GM19452 (cell line): ENCODE data around the gene CNTN5.
"Not testable (repeated sequence)": the region's sequence is repeated elsewhere in the genome, so short reads cannot be mapped to it uniquely, and the experiment has no call there.

Source experiments
- ATAC-seq: cut with Tn5 transposase; IDR thresholded peaks from one replicate; pipeline ENCODE4 v1.9.1; 2021; ENCODE audit not compliant: unreplicated experiment

Gene CNTN5

GRCh38 chr11:99708928-99709672 lies 688.4 kb downstream of the CNTN5 start:
- no peak for ATAC-seq

DNA sequence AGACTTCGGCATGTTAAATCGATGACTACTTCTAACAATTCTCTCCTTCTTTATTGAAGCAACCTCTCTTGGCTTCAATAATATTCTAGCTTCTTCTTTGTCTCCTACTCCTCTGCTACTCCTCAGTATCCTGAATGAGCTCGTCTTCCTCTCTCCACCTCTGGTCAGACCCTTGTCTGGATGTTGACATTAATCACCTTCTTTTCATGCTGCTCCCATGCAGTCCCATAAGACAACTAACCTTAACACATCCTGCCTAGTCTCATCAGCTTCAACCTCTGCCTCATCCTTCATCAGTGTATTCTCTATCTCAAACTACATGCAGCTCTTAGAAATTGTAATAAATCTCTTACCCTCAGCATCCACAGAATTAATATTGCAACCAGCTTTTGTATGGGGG lies 695.6 kb downstream of the CNTN5 start:
- no peak for ATAC-seq

DNA sequence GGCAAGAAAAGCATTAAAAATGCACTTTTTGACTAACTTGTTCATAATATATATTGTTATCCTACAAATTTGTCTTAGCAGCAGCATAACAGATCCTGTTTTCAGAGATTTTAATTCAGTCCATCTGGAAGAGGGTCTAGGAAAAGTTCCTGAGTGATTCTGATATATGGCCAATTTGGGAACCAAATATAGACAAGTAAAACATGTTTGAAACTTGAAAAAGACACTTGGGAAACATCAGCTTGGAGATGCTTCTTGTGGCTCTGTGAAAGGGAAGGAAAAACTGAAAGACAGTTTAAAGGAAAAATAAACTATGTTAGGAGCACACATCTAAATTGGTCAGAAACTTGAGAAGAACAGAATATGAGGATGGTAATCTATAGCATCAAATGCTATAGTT lies 697.5 kb downstream of the CNTN5 start:
- ATAC-seq, result no peak

DNA sequence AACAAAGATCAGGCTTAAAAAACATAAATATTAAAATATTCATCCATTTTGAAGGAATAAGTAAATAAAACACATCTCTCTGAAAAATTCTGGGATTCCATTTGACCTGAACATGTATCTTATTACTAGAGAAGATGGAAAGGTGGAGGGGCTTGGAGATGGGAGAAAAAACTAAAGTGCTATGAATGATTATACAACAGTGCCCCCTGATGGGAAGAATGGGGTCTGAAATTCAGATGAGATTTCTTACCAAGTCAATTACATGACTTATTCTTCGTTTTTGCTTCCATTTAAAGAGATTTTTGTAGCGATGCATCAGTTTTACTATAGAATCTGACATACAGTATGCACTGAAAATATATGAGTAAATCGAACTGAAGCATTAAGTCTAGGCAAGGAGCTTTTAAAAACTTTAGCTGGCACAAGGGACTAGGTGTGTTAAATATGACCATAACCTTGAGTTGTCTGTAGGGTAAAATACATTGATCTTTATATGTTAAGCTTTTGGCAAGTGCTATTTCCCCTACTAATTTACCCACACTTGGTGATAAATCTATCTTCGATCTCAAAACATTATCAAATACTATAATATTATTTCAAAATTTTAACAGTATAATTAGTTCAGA lies 718.8 kb downstream of the CNTN5 start:
- ATAC-seq, result no peak

DNA sequence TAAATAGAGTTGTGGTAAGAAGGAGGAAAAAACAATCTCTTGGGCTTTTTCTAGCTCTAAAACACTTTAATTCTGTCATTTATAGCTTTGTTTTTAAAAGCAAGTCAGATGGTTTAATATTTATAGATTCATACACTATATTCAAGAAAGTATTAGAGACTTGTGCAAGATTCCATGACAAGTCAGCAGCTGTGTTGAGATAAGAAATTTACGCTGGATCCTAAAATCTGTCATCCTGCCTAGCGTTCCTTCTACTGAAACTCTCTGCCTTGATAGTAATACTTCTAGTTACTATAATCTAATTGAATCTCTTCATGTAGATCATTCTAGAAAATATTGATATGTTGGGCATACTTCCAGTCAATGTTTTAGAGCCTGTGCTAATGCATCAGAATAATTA lies 721.8 kb downstream of the CNTN5 start:
- no peak for ATAC-seq

GRCh38 chr11:99759787-99760186 lies 739.0 kb downstream of the CNTN5 start:
- no peak for ATAC-seq

GRCh38 chr11:99766811-99767210 lies 746.1 kb downstream of the CNTN5 start:
- ATAC-seq, result no peak

DNA sequence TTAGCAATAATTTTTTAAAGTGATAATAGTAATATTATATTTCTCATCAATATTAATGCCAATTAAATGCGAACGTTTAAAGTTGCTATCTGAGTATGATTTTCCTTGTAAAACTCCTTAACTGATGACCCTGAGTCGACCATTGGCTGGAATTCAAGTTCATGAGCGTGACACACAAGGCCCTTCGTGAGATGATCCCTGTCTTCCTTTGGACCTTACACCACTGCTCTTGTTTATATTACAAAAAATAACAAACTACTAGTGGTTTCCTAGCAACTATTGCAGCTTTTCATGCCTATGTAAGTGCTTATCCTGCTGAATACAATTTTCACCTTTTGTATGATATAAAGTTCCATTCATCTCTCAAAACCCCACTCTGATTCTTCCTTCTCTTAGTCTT lies 752.9 kb downstream of the CNTN5 start:
- ATAC-seq, result no peak

GRCh38 chr11:99781074-99781473 lies 760.3 kb downstream of the CNTN5 start:
- ATAC-seq, result no peak

DNA sequence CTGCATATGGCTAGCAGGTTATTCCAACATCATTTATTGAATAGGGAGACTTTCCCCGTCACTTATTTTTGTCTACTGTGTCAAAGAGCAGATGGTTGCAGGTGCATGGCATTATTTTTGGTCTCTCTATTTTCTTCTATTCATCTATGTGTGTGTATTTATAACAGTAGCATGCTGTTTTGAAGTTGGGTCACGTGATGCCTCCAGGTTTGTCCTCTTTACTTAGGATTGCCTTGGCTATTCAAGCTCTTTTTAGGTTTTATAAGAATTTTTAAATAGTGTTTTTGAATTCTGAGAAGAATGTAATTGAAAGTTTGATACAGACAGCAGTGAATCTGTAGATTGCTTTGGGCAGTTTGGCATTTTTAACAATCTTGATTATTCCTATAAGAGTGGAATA lies 770.6 kb downstream of the CNTN5 start:
- ATAC-seq, result no peak

GRCh38 chr11:99795999-99796398 lies 775.2 kb downstream of the CNTN5 start:
- ATAC-seq, result no peak

- no peak for ATAC-seq
Measured at GRCh38 chr11:99803501-99803900, 782.8 kb downstream of the CNTN5 start.

- ATAC-seq, result no peak
Measured at GRCh38 chr11:99812516-99812915, 791.8 kb downstream of the CNTN5 start.

GRCh38 chr11:99814021-99814420 lies 793.3 kb downstream of the CNTN5 start:
- no peak for ATAC-seq

- ATAC-seq, result no peak
Measured at GRCh38 chr11:99814738-99815137, 794.0 kb downstream of the CNTN5 start.

DNA sequence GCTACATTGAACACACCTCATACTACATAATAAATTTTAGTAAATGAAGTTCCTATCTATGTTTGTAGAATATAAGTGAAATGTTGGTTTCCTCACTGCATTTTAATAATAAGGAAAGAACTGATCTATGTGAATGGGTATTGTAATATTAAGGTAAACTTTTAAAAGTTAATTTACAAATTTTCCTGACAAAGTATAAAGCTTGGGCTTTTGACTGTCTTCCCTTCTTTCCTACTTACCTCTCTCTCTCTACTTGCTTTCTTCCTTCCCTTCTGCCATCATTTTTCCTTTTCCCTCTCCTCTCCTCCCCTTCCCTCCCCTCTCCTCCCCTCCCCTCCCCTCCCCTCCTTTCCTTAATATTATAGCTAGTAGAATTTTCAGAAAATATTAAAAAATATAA lies 798.2 kb downstream of the CNTN5 start:
- ATAC-seq, result no peak

DNA sequence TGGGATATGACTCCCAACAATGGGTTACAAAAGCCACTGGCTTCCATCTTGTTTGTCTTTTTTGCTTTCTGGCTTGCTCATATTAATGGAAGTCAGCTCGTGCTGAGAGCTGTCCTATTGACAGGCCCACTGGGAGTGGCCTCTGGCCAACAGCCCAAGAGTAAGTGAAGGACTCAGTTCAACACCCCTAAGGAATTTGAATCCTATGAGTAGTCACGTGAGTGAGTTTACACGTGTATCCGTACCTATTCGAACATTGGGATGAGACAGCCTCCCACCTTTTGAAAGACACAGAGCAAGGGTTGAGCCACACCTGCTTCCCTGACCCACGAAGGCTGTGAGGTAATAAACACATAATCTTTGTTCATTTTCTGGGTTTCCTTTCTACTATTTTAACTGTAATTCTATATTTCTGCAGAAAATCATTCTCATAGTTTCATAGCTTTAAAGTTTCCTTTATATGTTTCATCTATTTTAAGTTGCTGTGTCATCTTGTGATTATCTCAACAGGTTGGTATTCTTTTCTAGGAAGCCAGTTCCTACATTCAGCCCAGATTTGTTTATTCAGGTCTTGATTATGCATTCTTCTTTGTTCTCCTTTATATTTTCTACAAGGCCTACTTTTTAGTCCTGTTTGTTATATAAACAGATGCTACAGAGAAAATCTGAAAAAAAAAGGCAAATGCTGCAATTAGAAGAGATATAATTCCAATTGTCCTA lies 802.3 kb downstream of the CNTN5 start:
- no peak for ATAC-seq

GRCh38 chr11:99836739-99837138 lies 816.0 kb downstream of the CNTN5 start:
- ATAC-seq, result not testable (repeated sequence)

DNA sequence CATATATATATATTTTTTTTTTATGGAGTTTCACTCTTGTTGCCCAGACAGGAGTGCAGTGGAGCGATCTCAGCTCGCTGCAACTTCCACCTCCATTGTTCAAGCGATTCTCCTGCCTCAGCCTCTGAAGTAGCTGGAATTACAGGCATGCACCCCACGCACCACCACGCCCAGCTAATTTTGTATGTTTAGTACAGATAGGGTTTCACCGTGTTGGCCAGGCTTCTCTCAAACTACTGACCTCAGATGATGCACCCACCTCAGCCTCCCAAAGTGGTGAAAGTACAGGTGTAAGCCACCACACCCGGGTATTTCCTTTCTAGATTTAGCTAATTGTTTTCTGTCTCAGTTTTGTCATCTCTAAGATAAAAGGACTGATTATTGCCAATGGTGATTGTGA lies 821.1 kb downstream of the CNTN5 start:
- no peak for ATAC-seq

GRCh38 chr11:99865951-99866350 lies 845.2 kb downstream of the CNTN5 start:
- ATAC-seq, result no peak

- no peak for ATAC-seq
Measured at GRCh38 chr11:99881610-99882009, 860.9 kb downstream of the CNTN5 start.

- no peak for ATAC-seq
Measured at GRCh38 chr11:99884750-99885149, 864.0 kb downstream of the CNTN5 start.
